Measurements from ENCODE around the gene CDS1.

The CDS1 gene

GRCh38 chr4:84651499-84651898, 68.6 kb downstream of the CDS1 start:
- no peak for TF ChIP-seq FOXP2 (optimal IDR thresholded peaks at IDR 0.05; ENCODE audit: borderline replicate concordance, extremely low read depth, extremely low read length, insufficient read depth)
- TF ChIP-seq REST (IDR thresholded peaks at IDR 0.05; ENCODE audit: insufficient read depth in 1 of 2, low read depth in 2 of 2, low read length in 2 of 2) = no peak

- TF ChIP-seq SIN3A (IDR thresholded peaks at IDR 0.05; ENCODE audit: borderline replicate concordance, insufficient read depth, low read length) (no peak), FOXP2 (optimal IDR thresholded peaks at IDR 0.05; ENCODE audit: borderline replicate concordance, extremely low read depth, extremely low read length, insufficient read depth) (no peak), POLR2AphosphoS5 (IDR thresholded peaks at IDR 0.05; ENCODE audit: low read depth, low read length) (no peak), REST (IDR thresholded peaks at IDR 0.05; ENCODE audit: insufficient read depth in 1 of 2, low read depth in 2 of 2, low read length in 2 of 2) (no peak), TAF1 (IDR thresholded peaks at IDR 0.05; ENCODE audit: borderline replicate concordance, insufficient read depth, low read length) (no peak)
Measured at GRCh38 chr4:84652478-84652877, 69.6 kb downstream of the CDS1 start.

GRCh38 chr4:84660606-84661005, 77.7 kb downstream of the CDS1 start:
- TF ChIP-seq TAF1 (IDR thresholded peaks at IDR 0.05; ENCODE audit: borderline replicate concordance, insufficient read depth, low read length) (no peak), REST (IDR thresholded peaks at IDR 0.05; ENCODE audit: insufficient read depth in 1 of 2, low read depth in 2 of 2, low read length in 2 of 2) (no peak), SIN3A (IDR thresholded peaks at IDR 0.05; ENCODE audit: borderline replicate concordance, insufficient read depth, low read length) (no peak), POLR2AphosphoS5 (IDR thresholded peaks at IDR 0.05; ENCODE audit: low read depth, low read length) (no peak), FOXP2 (optimal IDR thresholded peaks at IDR 0.05; ENCODE audit: borderline replicate concordance, extremely low read depth, extremely low read length, insufficient read depth) (no peak)

- TF ChIP-seq FOXP2 (optimal IDR thresholded peaks at IDR 0.05; ENCODE audit: borderline replicate concordance, extremely low read depth, extremely low read length, insufficient read depth) = no peak
- no peak for TF ChIP-seq TAF1 (IDR thresholded peaks at IDR 0.05; ENCODE audit: borderline replicate concordance, insufficient read depth, low read length)
- TF ChIP-seq POLR2AphosphoS5 (IDR thresholded peaks at IDR 0.05; ENCODE audit: low read depth, low read length) = no peak
- no peak for TF ChIP-seq SIN3A (IDR thresholded peaks at IDR 0.05; ENCODE audit: borderline replicate concordance, insufficient read depth, low read length)
- no peak for TF ChIP-seq REST (IDR thresholded peaks at IDR 0.05; ENCODE audit: insufficient read depth in 1 of 2, low read depth in 2 of 2, low read length in 2 of 2)
Measured at GRCh38 chr4:84661191-84661939, 78.4 kb downstream of the CDS1 start.

- TF ChIP-seq SIN3A (IDR thresholded peaks at IDR 0.05; ENCODE audit: borderline replicate concordance, insufficient read depth, low read length) (no peak), POLR2AphosphoS5 (IDR thresholded peaks at IDR 0.05; ENCODE audit: low read depth, low read length) (no peak), TAF1 (IDR thresholded peaks at IDR 0.05; ENCODE audit: borderline replicate concordance, insufficient read depth, low read length) (no peak), REST (IDR thresholded peaks at IDR 0.05; ENCODE audit: insufficient read depth in 1 of 2, low read depth in 2 of 2, low read length in 2 of 2) (no peak), FOXP2 (optimal IDR thresholded peaks at IDR 0.05; ENCODE audit: borderline replicate concordance, extremely low read depth, extremely low read length, insufficient read depth) (no peak)
Measured at GRCh38 chr4:84666439-84666838, 83.5 kb downstream of the CDS1 start.
